Left lung (tissue), 10 donors: ENCODE results near the gene KCNG2. TPM values are rescaled to one million over a fixed set of nuclear protein-coding genes. Genes with fewer than 3 reads are reported as not detected.

ENCODE experiments used
- ATAC-seq: fragments of 200-7000 bp; cut with Tn5 transposase; one replicate; pipeline ENCODE4 v1.9.1; 2020; ENCODE audit warnings: moderate library complexity
- DNase-seq, 4 donors: peaks; one replicate each; pipeline ENCODE4 v3.0.0-alpha.2; 2013 to 2020
- H3K27ac ChIP-seq, 2 donors: fragments of 200-600 bp; sonication (generic) in 1 of 2; one replicate each; pipeline versions ENCODE4 v1.5.0 to v1.8.0; 2020 to 2021
- H3K27me3 ChIP-seq, 2 donors: fragments of 200-600 bp; sonication (generic) in 1 of 2; one replicate each; pipeline versions ENCODE4 v1.5.0 to v1.8.0; 2020 to 2021
- H3K36me3 ChIP-seq, 2 donors: fragments of 200-600 bp; sonication (generic) in 1 of 2; one replicate each; pipeline versions ENCODE4 v1.5.0 to v1.8.0; 2020 to 2021
- H3K4me1 ChIP-seq, 2 donors: fragments of 200-600 bp; one replicate each; pipeline ENCODE4 v1.8.0; 2021
- H3K4me3 ChIP-seq, 2 donors: fragments of 200-600 bp; sonication (generic) in 1 of 2; one replicate each; pipeline versions ENCODE4 v1.5.0 to v1.8.0; 2020 to 2021; ENCODE audit warnings: mild to moderate bottlenecking in 1 of 2
- H3K9me3 ChIP-seq, 2 donors: fragments of 200-600 bp; sonication (generic) in 1 of 2; one replicate each; pipeline versions ENCODE4 v1.5.0 to v1.8.0; 2020 to 2021
- CTCF ChIP-seq, 2 donors: fragments of 200-600 bp; sonication (generic) in 1 of 2; IDR thresholded peaks; one replicate each; pipeline versions ENCODE4 v1.5.0 to v1.8.0; 2021; ENCODE audit warnings: antibody characterized with exemption in 2 of 2
- intact Hi-C, 2 donors: fragments of 100-400 bp; cut with DNase I; formaldehyde crosslinking; loops; one replicate each; pipeline versions ENCODE4 v1.11.2 to v1.14.2; 2022
- polyA plus RNA-seq, 6 donors: library from polyadenylated mRNA; unstranded; fragments of 120-200 nt; gene quantifications; one replicate each; pipeline ENCODE4 v1.2.1, GENCODE V29; 2013; ENCODE audit not compliant: insufficient read length in 6 of 6
- total RNA-seq, 2 donors: library from RNA; stranded (reverse); fragmentation: NEBNext Ultra II Directional; extraction: Animal tissue kit (Norgen Biotek cat#: 25700); gene quantifications; one replicate each; pipeline ENCODE4 v1.2.1, GENCODE V29; 2021
- donor health status: DM: no; HTN: yes; CAD: no.
- donor health status: DM: no; HTN: no; CAD: no.

KCNG2 gene
- total and polyA plus RNA-seq, 8 donors: 0.17 to 1.1 (median 0.31) TPM

GRCh38 chr18:79922971-79923411 is 125.3 kb downstream of the KCNG2 start:
- ATAC-seq (no peak), DNase-seq (peak in 1 of 4 donors; percentile 17)
- intact Hi-C loops: no loop called here
- no peak overlapping the region for H3K4me3 ChIP-seq
- peaks cover 0 to 59% of the 10 kb centered on the region in 2 donors for H3K36me3 ChIP-seq
- peaks cover 0 to under 1% of the 10 kb centered on the region in 2 donors for H3K9me3 ChIP-seq
- no peak overlapping the region for H3K27ac ChIP-seq
- H3K27me3 ChIP-seq: no peaks in the 10 kb centered on the region
- TF ChIP-seq CTCF (IDR thresholded peaks at IDR 0.05): no peak
- H3K4me1 ChIP-seq: no peaks in the 10 kb centered on the region

- intact Hi-C loops: no loop called here
- Histone ChIP-seq H3K9me3 (peaks cover 0 to 10% of the 10 kb centered on the region in 2 donors), H3K4me3 (no peak overlapping the region), H3K36me3 (peaks cover 0 to 59% of the 10 kb centered on the region in 2 donors), H3K27me3 (no peaks in the 10 kb centered on the region), H3K27ac (no peak overlapping the region), H3K4me1 (no peaks in the 10 kb centered on the region)
- DNase-seq (peak in 1 of 4 donors; percentile 26), ATAC-seq (no peak)
- TF ChIP-seq CTCF (IDR thresholded peaks at IDR 0.05): no peak
Measured at GRCh38 chr18:79923896-79924585, 126.3 kb downstream of the KCNG2 start.

- no peaks in the 10 kb centered on the region for H3K27me3 ChIP-seq
- no peaks in the 10 kb centered on the region for H3K4me1 ChIP-seq
- intact Hi-C loops: no loop called here
- ATAC-seq (peak; percentile 25), DNase-seq (peak in 1 of 4 donors; percentile 32)
- H3K9me3 ChIP-seq: peaks cover 0 to 20% of the 10 kb centered on the region in 2 donors
- TF ChIP-seq CTCF (IDR thresholded peaks at IDR 0.05): no peak
- H3K36me3 ChIP-seq: peaks cover 0 to 67% of the 10 kb centered on the region in 2 donors
- no peak overlapping the region for H3K27ac ChIP-seq
- no peak overlapping the region for H3K4me3 ChIP-seq
Measured at GRCh38 chr18:79924814-79925731, 127.3 kb downstream of the KCNG2 start.

- Histone ChIP-seq H3K4me1 (no peaks in the 10 kb centered on the region), H3K27ac (no peak overlapping the region), H3K4me3 (no peak overlapping the region), H3K9me3 (peaks cover 0 to 32% of the 10 kb centered on the region in 2 donors), H3K27me3 (no peaks in the 10 kb centered on the region), H3K36me3 (peaks cover 0 to 76% of the 10 kb centered on the region in 2 donors)
- peak in 1 of 4 donors; percentile 5 for DNase-seq
- intact Hi-C loops: no loop called here
- TF ChIP-seq CTCF (IDR thresholded peaks at IDR 0.05): no peak
- ATAC-seq: no peak
Measured at GRCh38 chr18:79926306-79926705, 128.6 kb downstream of the KCNG2 start.
